CD4-positive, alpha-beta T cell treated with Interleukin-12 subunit alpha and Interleukin-12 subunit beta, for 1 hour (primary cell): ENCODE data around the gene SAA1.
A peak's percentile ranks its signal among the peaks of the same experiment; 100 is the strongest.
"Not testable (repeated sequence)": the region's sequence is repeated elsewhere in the genome, so short reads cannot be mapped to it uniquely, and the experiment has no call there.

Experiments
- DNase-seq: peaks from one replicate; pipeline ENCODE4 v3.0.0-alpha.2; 2020

The SAA1 gene

GRCh38 chr11:18265949-18266348, at the start of gene SAA1:
Gene SAA1, plus strand, starts transcription at chr11:18266264. Its CDS starts 624 bp downstream, at chr11:18266888.
- DNase-seq, result no peak

DNA sequence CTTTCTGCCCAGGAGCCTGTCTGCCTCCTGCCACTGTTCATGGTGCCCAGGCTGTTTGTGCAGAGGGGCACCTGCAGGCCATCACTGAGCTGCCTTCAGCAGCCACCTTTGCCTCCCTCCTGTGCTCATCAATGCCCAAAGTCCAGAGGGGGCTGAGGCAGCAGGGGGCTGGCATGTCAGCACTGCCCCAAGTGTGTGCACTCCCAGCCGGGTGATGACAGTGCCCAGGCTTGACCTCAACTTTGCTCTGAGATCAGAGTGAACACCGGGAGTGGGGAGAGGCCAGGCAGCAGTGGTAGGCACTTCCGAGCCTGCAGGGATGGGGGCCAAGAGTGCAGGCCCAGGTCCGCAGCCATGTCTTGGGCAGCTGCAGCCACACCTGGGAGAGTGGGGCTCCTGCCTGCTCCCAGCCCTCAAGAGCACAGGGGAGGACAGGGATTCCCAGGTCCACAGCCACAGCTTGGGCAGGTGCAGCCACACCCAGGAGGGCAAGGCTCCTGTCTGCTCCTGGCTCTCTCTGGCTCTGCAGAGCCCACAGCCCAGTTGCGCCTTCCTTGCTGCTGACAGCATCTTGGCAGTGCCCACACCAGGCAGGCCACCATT, 44.7 kb upstream of the SAA1 start:
- DNase-seq, result no peak

- DNase-seq, result no peak
Observed at GRCh38 chr11:18222814-18223421, 43.1 kb upstream of the SAA1 start.

DNA sequence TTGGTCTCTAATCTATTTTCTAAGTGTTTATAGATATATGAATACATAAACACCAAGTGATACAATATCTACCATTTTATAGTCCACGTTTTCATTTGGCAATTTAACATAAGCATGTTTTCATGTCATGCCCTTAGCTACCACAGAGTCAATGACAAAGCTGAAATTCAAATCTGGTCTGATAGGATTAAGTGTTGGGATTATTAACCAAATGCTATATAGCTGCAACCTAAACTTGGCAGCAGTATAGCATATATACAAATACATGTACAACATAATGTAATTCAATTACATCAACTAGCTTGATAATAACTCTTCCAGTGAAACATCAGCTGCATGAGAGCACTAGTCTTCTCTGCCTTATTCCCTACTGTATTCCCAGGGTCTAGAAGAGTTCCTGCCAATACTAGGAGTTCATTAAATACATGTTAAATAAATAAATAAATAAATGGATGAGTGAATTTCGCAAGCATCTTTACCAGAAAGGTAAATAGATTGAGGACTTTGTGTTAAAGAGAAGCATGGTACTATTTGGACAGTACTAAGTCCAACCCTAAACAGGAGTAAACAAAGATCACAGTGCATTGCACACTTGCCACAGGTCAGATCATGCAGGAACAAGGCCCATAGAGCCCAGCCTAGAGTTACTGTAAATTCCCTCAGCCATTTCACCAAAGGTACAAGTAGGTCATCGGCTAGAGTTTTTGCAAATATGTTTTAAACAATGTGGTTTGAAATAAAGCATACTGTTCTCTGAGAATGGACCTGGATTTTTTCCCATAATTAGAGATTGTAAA, 42.3 kb upstream of the SAA1 start:
- no peak for DNase-seq

DNA sequence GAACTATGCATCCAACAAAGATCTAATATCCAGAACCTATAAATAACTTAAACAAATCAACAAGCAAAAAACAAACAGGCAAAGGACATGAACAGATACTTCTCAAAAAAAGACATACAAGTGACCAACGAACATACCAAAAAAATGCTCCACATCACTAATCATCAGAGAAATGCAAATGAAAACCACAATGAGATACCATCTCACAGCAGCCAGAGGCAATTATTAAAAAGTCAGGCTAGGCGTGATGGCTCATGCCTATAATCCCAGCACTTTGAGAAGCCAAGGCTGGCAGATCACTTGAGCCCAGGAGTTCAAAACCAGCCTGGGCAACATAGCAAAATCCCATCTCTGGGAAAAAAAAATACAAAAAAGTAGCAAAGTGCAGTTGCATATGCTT, 40.2 kb upstream of the SAA1 start:
- DNase-seq, result no peak

- no peak for DNase-seq
Observed at GRCh38 chr11:18229501-18229900, 36.6 kb upstream of the SAA1 start.

DNA sequence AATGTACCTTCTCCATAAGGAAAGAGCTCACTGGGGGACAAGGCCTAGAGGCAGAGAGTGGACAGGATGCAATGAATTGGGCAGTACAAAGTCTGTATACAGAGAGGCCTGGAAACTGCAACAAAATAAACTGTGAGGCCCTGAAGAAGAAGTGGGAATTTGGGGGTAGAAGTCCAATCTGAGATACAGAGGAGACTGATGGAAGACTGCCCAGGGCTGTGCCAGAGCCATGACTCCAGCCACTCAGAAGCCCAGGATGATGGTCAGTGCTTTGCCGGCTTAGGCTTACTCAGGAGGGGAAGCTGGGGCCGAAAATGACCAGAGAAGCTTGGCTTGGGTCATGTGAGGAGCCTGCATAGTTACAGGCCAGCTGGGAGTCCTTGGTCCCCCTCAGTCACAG, 35.2 kb upstream of the SAA1 start:
- DNase-seq, result no peak

DNA sequence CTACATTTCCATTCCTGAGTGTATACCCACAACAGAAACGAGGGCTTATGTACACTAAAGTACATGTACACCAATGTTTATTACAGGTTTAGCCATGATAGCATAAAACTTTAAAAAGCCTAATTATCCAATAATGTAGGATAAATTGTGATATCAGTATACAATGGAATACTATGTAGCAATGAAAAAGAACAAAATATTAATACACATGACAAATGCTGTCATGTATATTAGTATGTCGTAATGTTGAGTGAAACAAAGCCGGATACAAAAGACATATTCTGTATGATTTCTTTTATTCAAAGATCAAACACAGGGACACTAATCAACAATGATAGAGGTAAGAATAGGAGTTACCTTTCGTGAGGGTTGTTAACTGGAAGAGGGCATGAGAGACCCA, 32.2 kb upstream of the SAA1 start:
- DNase-seq, result no peak

DNA sequence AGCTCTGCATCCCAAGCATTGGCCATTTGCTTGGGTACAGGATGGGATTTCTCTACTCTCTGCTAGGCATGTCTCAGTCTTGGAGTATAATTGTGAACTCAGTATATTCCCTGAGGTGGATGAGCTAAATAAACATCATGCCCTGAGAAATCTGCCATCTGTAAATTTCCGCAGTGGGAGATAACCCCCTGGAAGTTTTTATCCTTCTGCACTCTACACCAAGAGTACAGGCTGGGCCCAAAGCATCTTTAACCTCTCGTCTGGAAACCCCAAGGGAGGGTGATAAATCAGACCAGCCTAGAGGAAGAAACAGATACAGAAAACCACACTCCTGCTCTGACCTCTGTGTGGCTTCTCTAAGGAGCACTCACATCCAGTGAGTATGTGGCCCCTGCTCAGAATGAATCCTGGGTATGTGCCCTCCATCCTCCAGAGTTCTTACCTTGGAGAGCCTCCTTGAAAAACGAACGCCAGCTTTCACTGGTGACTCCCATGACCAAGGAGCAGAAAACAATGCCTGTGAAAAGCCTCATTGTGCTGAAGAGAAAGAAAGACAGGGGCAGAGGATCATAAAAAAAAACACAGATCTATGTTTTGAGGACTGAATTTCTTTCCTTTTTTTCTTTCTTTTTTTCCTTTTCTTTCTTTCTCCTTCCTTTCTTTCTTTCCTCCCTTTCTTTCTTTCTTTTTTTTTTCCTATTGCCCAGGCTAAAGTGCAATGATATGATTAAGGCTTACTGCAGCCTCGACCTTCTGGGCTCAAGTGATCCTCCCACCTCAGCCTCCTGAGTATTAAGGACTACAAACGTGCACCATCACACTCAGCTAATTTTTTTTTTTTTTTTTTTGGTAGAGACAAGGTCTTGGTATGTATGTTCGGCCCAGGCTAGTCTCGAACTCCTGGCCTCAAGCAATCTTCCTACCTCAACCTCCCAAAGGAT, 30.4 kb upstream of the SAA1 start:
- DNase-seq, result no peak

GRCh38 chr11:18236664-18237356, 29.3 kb upstream of the SAA1 start, which contains the start of gene SAA4:
Gene SAA4, minus strand, starts transcription at chr11:18236802. Its CDS starts 876 bp downstream, at chr11:18235926.
- no peak for DNase-seq

DNA sequence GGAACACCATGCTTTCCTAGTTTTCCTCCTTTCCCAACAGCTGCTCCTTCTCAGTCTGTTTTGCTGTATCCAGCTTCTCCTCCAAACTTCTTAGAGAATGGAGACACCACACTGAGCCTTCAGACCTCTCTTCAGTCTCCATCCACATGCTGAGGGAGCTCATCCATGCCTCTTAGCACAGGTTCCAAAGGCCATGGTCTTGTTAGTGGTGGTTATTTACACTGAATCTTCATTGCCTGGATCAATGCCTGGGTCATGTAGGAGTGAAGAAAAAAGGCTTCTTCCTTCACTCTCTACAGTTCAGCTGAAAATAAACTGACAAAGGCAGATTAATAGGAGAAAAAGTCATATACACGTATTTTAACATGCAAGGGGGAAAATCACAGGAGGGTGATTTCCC, 26.4 kb upstream of the SAA1 start:
- DNase-seq, result no peak

DNA sequence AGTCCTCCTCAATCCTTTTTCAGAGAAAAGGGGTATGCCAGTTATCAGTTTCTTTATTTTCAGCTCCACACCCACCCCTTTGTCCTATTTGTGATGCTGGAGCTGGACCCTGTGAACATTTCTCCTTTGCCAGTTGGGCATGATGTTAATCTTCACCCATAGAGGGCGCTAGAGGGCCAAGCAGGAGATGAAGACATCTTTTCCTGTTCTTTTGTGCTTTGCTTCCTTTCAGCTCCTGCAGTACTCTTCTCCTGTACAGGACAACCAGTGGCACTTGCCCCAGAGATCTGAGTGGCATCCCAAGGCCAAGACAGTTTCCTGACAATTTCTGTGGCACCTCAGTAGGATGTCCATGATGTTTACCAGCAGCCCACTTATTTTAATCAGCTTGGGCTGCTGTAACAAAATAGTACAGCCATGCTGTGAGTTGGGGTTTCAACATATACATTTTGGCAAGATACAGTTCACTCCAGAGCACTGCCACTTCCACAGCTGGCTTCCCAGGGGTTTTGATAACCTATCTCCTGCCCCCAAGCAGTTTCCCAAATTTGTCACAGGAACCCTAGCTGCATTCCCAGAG, 22.2 kb upstream of the SAA1 start:
- peak; percentile 82 for DNase-seq

- no peak for DNase-seq
Observed at GRCh38 chr11:18245396-18245795, 20.7 kb upstream of the SAA1 start.

GRCh38 chr11:18246379-18247190, 19.5 kb upstream of the SAA1 start:
- DNase-seq, result peak; percentile 44

DNA sequence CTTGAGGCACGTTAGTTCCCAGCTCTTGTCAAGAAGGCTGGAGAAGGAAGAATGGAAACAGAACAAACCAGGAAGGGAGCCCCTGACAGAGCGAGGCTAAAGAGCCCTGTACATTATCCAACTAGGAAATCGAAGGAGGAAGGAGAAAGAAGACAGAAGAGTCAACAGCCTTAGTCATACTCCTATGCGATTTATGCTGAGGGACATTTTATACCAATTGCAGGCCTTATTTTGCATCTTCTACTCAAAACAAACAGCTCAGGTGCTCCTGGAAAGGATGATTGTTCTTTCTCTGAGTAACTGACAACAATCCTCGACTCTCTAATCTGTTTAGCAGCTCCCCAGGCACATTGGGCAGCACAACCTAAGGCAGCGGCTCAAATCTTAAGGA, 18.9 kb upstream of the SAA1 start:
- not testable (repeated sequence) for DNase-seq

DNA sequence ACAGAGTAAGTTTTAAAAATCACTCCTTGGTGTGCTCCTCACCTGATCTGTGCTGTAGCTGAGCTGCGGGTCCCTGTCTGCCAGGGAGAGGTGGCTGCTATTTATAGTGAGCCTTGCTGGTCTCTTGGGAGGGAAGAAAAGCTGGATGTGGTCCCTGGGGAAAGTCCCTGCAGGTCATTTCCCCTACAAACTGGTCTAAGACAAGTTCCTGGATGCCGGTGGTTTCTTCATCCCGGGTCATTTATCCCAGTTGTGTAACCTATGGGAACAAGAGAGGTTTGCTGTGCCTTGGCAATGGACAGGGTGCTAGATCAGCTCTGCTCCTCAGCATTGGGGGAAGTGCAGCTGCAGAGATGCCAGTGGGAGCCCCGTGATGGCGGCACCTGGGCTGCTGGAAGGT, 17.5 kb upstream of the SAA1 start, which contains the start of gene SAA2:
TSS of gene SAA2 (minus strand) at position 108 of the 400 bp plus-strand sequence. CDS start 657 bp downstream, outside the sequence.
- DNase-seq, result no peak

DNA sequence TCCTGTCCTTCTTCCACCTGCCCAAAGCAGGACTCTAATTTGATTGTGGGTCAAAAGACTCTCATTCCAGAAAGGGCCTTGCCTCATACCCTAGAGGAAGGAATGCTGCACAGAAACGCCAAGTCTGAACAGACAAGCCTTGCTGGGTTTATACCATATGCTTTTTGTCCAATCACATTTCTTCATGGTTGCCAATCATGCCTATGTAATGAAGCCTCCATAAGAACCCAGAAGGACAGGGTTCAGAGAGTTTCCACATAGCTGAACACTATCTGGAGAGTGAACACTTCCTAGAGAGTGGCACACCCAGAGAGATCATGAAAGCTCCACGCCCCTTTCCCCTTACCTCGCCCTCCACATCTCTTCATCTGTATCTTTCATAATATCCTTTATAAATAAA, 12.8 kb upstream of the SAA1 start:
- no peak for DNase-seq

DNA sequence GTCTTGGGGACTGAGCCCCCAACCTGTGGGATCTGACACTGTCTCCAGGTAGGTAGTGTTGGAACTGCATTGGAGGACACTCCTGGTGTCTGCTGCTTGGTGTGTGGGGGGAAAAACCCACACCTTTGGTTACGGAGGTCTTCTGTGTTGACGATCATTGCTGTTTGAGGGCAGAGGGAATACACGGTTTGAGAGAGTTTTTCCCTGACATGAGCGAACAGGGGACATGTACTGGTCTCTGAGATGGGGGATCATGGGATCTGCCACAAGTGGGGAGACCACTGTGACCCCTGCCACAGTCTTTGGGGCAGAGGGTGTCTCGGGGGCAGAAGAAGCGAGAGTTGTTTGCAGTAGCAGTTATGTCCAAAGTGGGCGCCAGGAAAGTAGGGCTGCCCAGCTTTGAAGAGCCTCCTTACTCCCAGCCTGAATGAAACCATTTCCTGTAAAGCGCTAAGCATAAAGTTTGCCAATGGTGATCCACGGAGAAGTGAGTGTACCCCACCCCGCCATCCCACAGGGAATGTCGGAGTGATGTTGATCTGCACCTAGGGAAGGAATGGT, 12.2 kb upstream of the SAA1 start:
- DNase-seq, result no peak

- DNase-seq, result no peak
Observed at GRCh38 chr11:18254781-18255361, 11.2 kb upstream of the SAA1 start.

GRCh38 chr11:18259259-18259658, 6.8 kb upstream of the SAA1 start:
- DNase-seq, result no peak
